ENCODE measurements around the gene TBC1D8.

DNA sequence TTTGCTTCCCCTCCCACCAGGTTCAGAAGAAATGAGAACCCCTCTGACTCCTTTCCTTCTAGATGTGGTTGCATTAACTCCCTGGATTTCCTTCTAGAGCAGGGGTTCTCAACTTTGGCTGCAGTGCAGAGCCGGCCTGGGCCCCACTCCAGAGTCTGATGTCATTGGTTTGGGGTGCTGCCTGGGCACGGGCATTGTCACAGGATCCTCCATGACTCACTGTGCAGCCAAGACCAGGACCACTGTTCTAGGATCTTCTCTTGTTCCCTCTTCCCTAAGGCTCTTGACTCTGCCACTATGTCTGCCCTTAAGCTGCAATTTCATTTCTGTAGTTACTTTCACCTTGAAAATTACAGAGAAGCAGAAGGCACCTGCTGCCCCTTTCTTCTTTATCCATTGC, 31.8 kb downstream of the TBC1D8 start:
- TF ChIP-seq CTCF (IDR thresholded peaks at IDR 0.05; ENCODE audit: low read depth, low read length) = no peak
- no peak for TF ChIP-seq POLR2A (IDR thresholded peaks at IDR 0.05; ENCODE audit: extremely low read depth, insufficient read length)

Data from NB4 (cell line).